PC-3 (cell line): ENCODE results near the gene SCN2B.

ENCODE experiments used
- CTCF ChIP-seq: fragments of 300-600 bp; sonication (generic); conservative IDR thresholded peaks from 2 replicates; pipeline ENCODE4 v1.5.1; 2017; ENCODE audit warnings: antibody characterized with exemption, low read depth, mild to moderate bottlenecking, low read length
- EZH2 ChIP-seq: fragments of 300-600 bp; sonication (generic); IDR thresholded peaks from one replicate; pipeline ENCODE4 v1.6.1; 2017; ENCODE audit warnings: antibody characterized with exemption, mild to moderate bottlenecking, low read length; ENCODE audit not compliant: unreplicated experiment
- EZH2phosphoT487 ChIP-seq: fragments of 300-600 bp; sonication (generic); IDR thresholded peaks from 2 replicates; pipeline ENCODE4 v1.6.1; 2018; ENCODE audit warnings: mild to moderate bottlenecking, antibody characterized with exemption, low read length, borderline replicate concordance

GRCh38 chr11:118215765-118216164 lies 39.3 kb upstream of the SCN2B start:
- no peak for TF ChIP-seq CTCF
- TF ChIP-seq EZH2, result no peak
- TF ChIP-seq EZH2phosphoT487, result no peak
